Mesendoderm (in vitro differentiated cells): Measurements from ENCODE around the gene RNU6-9.

ENCODE experiments used
- DNase-seq: peaks from one replicate; pipeline ENCODE4 v3.0.0; 2013
- H2AK5ac ChIP-seq: 2 replicates; pipeline ENCODE4 v1.6.1; 2013; ENCODE audit warnings: low read length, inconsistent platforms
- H2BK120ac ChIP-seq: 2 replicates; pipeline ENCODE4 v1.6.1; 2013; ENCODE audit warnings: low read depth, mild to moderate bottlenecking, low read length, moderate library complexity, mixed read lengths
- H2BK15ac ChIP-seq: replicated peaks from 2 replicates; pipeline ENCODE4 v1.6.1; 2013; ENCODE audit warnings: low read depth, mild to moderate bottlenecking, moderate library complexity
- H2BK5ac ChIP-seq: 2 replicates; pipeline ENCODE4 v1.6.1; 2013; ENCODE audit warnings: low read length, inconsistent platforms
- H3K18ac ChIP-seq: 2 replicates; pipeline ENCODE4 v1.6.1; 2013; ENCODE audit warnings: mild to moderate bottlenecking, low read length, mixed read lengths
- H3K23ac ChIP-seq: one replicate; pipeline ENCODE4 v1.6.1; 2013; ENCODE audit warnings: low read length
- H3K27ac ChIP-seq: 2 replicates; pipeline ENCODE4 v1.5.1; 2013; ENCODE audit warnings: low read depth, mild to moderate bottlenecking, inconsistent platforms, low read length, moderate library complexity
- H3K27me3 ChIP-seq: 2 replicates; pipeline ENCODE4 v1.6.1; 2013; ENCODE audit warnings: low read length, control low read depth, mild to moderate bottlenecking, inconsistent platforms; ENCODE audit not compliant: insufficient read depth, poor library complexity
- H3K36me3 ChIP-seq: 2 replicates; pipeline ENCODE4 v1.6.1; 2013; ENCODE audit warnings: low read length, inconsistent platforms; ENCODE audit not compliant: control insufficient read depth, insufficient read depth
- H3K4ac ChIP-seq: one replicate; pipeline ENCODE4 v1.6.1; 2013; ENCODE audit warnings: low read depth, mild to moderate bottlenecking, low read length, moderate library complexity
- H3K4me1 ChIP-seq: 2 replicates; pipeline ENCODE4 v1.6.1; 2013; ENCODE audit warnings: low read depth, low read length, inconsistent platforms; ENCODE audit not compliant: control insufficient read depth
- H3K4me2 ChIP-seq: 2 replicates; pipeline ENCODE4 v1.6.1; 2013; ENCODE audit warnings: low read length
- H3K4me3 ChIP-seq: 2 replicates; pipeline ENCODE4 v1.5.1; 2013; ENCODE audit warnings: mild to moderate bottlenecking, low read length
- H3K56ac ChIP-seq: one replicate; pipeline ENCODE4 v1.6.1; 2013; ENCODE audit warnings: low read length
- H3K79me1 ChIP-seq: 2 replicates; pipeline ENCODE4 v1.6.1; 2013; ENCODE audit warnings: low read length, inconsistent platforms
- H3K79me2 ChIP-seq: 2 replicates; pipeline ENCODE4 v1.6.1; 2013; ENCODE audit warnings: mild to moderate bottlenecking, low read length; ENCODE audit not compliant: control insufficient read depth, insufficient read depth
- H3K9ac ChIP-seq: 2 replicates; pipeline ENCODE4 v1.6.1; 2013; ENCODE audit warnings: low read length, inconsistent platforms
- H4K5ac ChIP-seq: one replicate; pipeline ENCODE4 v1.6.1; 2013; ENCODE audit warnings: low read length
- H4K8ac ChIP-seq: one replicate; pipeline ENCODE4 v1.6.1; 2013; ENCODE audit warnings: low read depth, mild to moderate bottlenecking, control low read depth, low read length, moderate library complexity
- WGBS: extraction: QIAGEN DNeasy Blood & Tissue Kit; methylation state at CpG from one replicate; pipeline ENCODE4 v1.1.7; 2013; ENCODE audit warnings: low lambda C conversion rate, missing lambda C conversion rate; ENCODE audit not compliant: insufficient coverage; ENCODE audit errors: extremely low coverage; 5-methylcytosine and 5-hydroxymethylcytosine counted together

RNU6-9 gene

GRCh38 chr19:900302-901111, 7.2 kb downstream of the RNU6-9 start:
- no peak overlapping the region for H3K4me3 ChIP-seq
- no peaks in the 10 kb centered on the region for H3K27me3 ChIP-seq
- H2AK5ac ChIP-seq: no peak overlapping the region
- no peak overlapping the region for H3K56ac ChIP-seq
- H2BK5ac ChIP-seq: no peak overlapping the region
- no peak overlapping the region for H4K5ac ChIP-seq
- no peak overlapping the region for H3K18ac ChIP-seq
- H2BK120ac ChIP-seq: no peak overlapping the region
- no peaks in the 10 kb centered on the region for H3K36me3 ChIP-seq
- no CpG with 5 or more reads among the region's 30 CpGs for WGBS
- H3K4me1 ChIP-seq: no peaks in the 10 kb centered on the region
- H2BK15ac ChIP-seq: no peak overlapping the region
- peak; percentile 59 for DNase-seq
- no peak overlapping the region for H3K27ac ChIP-seq
- no peak overlapping the region for H3K4ac ChIP-seq
- H3K79me2 ChIP-seq: peaks cover 2% of the 10 kb centered on the region
- no peak overlapping the region for H3K4me2 ChIP-seq
- peaks cover 2% of the 10 kb centered on the region for H3K79me1 ChIP-seq
- H3K9ac ChIP-seq: no peak overlapping the region
- no peak overlapping the region for H3K23ac ChIP-seq
- no peak overlapping the region for H4K8ac ChIP-seq

- H3K4me3 ChIP-seq: no peak overlapping the region
- H3K23ac ChIP-seq: no peak overlapping the region
- no peak overlapping the region for H2AK5ac ChIP-seq
- no peaks in the 10 kb centered on the region for H3K36me3 ChIP-seq
- H4K5ac ChIP-seq: no peak overlapping the region
- peaks cover 2% of the 10 kb centered on the region for H3K79me2 ChIP-seq
- H3K9ac ChIP-seq: no peak overlapping the region
- no peak overlapping the region for H3K18ac ChIP-seq
- no peak overlapping the region for H3K27ac ChIP-seq
- no peak overlapping the region for H3K4ac ChIP-seq
- H3K56ac ChIP-seq: no peak overlapping the region
- H3K27me3 ChIP-seq: no peaks in the 10 kb centered on the region
- H2BK5ac ChIP-seq: no peak overlapping the region
- H3K79me1 ChIP-seq: peaks cover 2% of the 10 kb centered on the region
- no peak for DNase-seq
- H2BK15ac ChIP-seq: no peak overlapping the region
- no peak overlapping the region for H3K4me2 ChIP-seq
- H2BK120ac ChIP-seq: no peak overlapping the region
- no peak overlapping the region for H4K8ac ChIP-seq
- WGBS: no CpG with 5 or more reads among the region's 27 CpGs
- no peaks in the 10 kb centered on the region for H3K4me1 ChIP-seq
Measured at GRCh38 chr19:901216-902092, 8.2 kb downstream of the RNU6-9 start.

- no peak overlapping the region for H2AK5ac ChIP-seq
- H3K4me3 ChIP-seq: no peak overlapping the region
- no peak overlapping the region for H4K5ac ChIP-seq
- DNase-seq: no peak
- no peak overlapping the region for H3K4me2 ChIP-seq
- H3K9ac ChIP-seq: no peak overlapping the region
- no peak overlapping the region for H3K27ac ChIP-seq
- no peaks in the 10 kb centered on the region for H3K36me3 ChIP-seq
- H2BK15ac ChIP-seq: no peak overlapping the region
- H3K79me2 ChIP-seq: peaks cover 2% of the 10 kb centered on the region
- no CpG with 5 or more reads among the region's 7 CpGs for WGBS
- no peaks in the 10 kb centered on the region for H3K27me3 ChIP-seq
- no peak overlapping the region for H2BK120ac ChIP-seq
- no peak overlapping the region for H3K56ac ChIP-seq
- peaks cover 2% of the 10 kb centered on the region for H3K79me1 ChIP-seq
- no peak overlapping the region for H4K8ac ChIP-seq
- H2BK5ac ChIP-seq: no peak overlapping the region
- no peak overlapping the region for H3K4ac ChIP-seq
- H3K18ac ChIP-seq: no peak overlapping the region
- H3K4me1 ChIP-seq: no peaks in the 10 kb centered on the region
- H3K23ac ChIP-seq: no peak overlapping the region
Measured at GRCh38 chr19:902093-902370, 8.7 kb downstream of the RNU6-9 start.

- no peaks in the 10 kb centered on the region for H3K36me3 ChIP-seq
Measured at GRCh38 chr19:902446-903226, 9.4 kb downstream of the RNU6-9 start.

GRCh38 chr19:903266-903797, 10.0 kb downstream of the RNU6-9 start:
- Histone ChIP-seq H3K56ac (no peak overlapping the region), H2BK5ac (no peak overlapping the region), H2AK5ac (no peak overlapping the region), H3K79me1 (peaks cover 4% of the 10 kb centered on the region), H2BK15ac (no peak overlapping the region), H4K5ac (no peak overlapping the region), H3K27ac (no peak overlapping the region), H3K18ac (no peak overlapping the region), H3K27me3 (no peaks in the 10 kb centered on the region), H3K4me2 (no peak overlapping the region), H3K9ac (no peak overlapping the region), H2BK120ac (no peak overlapping the region), H3K4me3 (no peak overlapping the region), H4K8ac (no peak overlapping the region), H3K36me3 (no peaks in the 10 kb centered on the region), H3K23ac (no peak overlapping the region), H3K4me1 (no peaks in the 10 kb centered on the region), H3K4ac (no peak overlapping the region), H3K79me2 (peaks cover 4% of the 10 kb centered on the region)
- WGBS: no CpG with 5 or more reads among the region's 32 CpGs
- DNase-seq: no peak

More at GRCh38 chr19:902446-903226, 9.4 kb downstream of the RNU6-9 start:
- no peak overlapping the region for H2BK120ac ChIP-seq
- no peaks in the 10 kb centered on the region for H3K27me3 ChIP-seq
- no peak overlapping the region for H2BK15ac ChIP-seq
- WGBS: no CpG with 5 or more reads among the region's 14 CpGs
- no peak overlapping the region for H3K56ac ChIP-seq
- no peak overlapping the region for H3K4me2 ChIP-seq
- no peak for DNase-seq
- peaks cover 4% of the 10 kb centered on the region for H3K79me2 ChIP-seq
- H3K27ac ChIP-seq: no peak overlapping the region
- H4K5ac ChIP-seq: no peak overlapping the region
- H3K23ac ChIP-seq: no peak overlapping the region
- H2BK5ac ChIP-seq: no peak overlapping the region
- no peak overlapping the region for H3K9ac ChIP-seq
- H4K8ac ChIP-seq: no peak overlapping the region
- no peak overlapping the region for H3K4me3 ChIP-seq
- H3K79me1 ChIP-seq: peaks cover 4% of the 10 kb centered on the region
- no peak overlapping the region for H3K18ac ChIP-seq
- H2AK5ac ChIP-seq: no peak overlapping the region
- H3K4ac ChIP-seq: no peak overlapping the region
- no peaks in the 10 kb centered on the region for H3K4me1 ChIP-seq
